ENCODE measurements around the gene MDGA2.
"Not testable (repeated sequence)": the region's sequence is repeated elsewhere in the genome, so short reads cannot be mapped to it uniquely, and the experiment has no call there.

MDGA2 gene

DNA sequence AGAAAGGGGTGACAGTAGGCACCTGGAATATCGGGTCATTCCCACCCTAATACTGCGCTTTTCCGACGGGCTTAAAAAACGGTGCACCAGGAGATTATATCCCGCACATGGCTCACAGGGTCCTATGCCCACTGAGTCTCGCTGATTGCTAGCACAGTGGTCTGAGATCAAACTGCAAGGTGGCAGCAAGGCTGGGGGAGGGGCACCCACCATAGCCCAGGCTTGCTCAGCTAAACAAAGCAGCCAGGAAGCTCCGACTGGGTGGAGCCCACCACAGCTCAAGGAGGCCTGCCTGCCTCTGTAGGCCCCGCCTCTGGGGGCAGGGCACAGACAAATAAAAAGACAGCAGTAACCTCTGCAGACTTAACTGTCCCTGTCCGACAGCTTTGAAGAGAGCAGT is 503.5 kb downstream of the MDGA2 start:
- DNase-seq (ENCODE audit: insufficient read length, low spot score); FAIRE-seq: not testable (repeated sequence)

DNA sequence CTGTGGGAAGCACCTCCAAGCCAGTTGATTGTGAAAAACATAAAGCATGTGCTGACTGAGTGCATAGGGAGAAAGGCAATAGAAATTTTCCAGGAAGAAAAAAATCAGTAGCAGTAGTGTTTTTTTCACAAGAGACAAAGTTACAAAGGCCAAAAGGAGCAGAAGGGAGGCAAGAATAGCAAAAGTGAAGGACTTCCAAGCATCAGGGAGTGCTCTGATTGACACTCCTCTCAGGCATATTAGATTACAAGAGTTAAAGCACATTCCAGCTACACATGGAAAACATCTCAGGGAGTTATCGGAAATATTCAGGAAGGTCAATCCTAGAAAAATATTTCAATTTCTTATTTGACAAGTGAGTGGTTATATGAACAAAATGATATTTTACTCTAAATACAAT is 508.0 kb downstream of the MDGA2 start:
- no peak for FAIRE-seq
- no peak for DNase-seq (ENCODE audit: insufficient read length, low spot score)

- FAIRE-seq (no peak), DNase-seq (ENCODE audit: insufficient read length, low spot score) (no peak)
Observed at GRCh38 chr14:47155395-47155794, 520.0 kb downstream of the MDGA2 start.

DNA sequence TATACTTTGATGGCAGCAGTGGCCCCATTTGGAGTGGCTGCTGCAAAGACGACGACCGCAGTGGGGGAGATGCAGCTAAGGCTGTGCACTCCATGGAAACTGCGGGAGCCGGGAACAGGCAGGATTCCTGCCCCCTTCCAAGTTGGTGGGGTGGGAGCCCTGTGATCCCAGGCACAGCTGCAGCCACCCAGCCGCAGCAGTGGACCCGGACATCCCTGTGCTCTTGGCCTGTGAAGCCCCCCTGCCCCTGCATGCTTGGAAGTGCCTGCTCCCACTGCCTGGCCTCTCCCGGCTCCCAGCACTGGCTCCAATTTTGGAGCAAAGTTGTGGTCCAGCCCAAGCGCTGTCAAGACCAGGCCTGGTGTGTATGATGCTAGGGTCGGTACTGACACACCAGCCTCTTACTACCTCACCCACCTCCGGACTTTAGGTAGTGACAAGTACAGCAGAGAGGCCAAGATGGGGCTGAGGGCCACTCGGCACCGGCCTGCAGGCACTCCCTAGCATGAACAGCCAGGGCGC is 521.1 kb downstream of the MDGA2 start:
- FAIRE-seq = no peak

DNA sequence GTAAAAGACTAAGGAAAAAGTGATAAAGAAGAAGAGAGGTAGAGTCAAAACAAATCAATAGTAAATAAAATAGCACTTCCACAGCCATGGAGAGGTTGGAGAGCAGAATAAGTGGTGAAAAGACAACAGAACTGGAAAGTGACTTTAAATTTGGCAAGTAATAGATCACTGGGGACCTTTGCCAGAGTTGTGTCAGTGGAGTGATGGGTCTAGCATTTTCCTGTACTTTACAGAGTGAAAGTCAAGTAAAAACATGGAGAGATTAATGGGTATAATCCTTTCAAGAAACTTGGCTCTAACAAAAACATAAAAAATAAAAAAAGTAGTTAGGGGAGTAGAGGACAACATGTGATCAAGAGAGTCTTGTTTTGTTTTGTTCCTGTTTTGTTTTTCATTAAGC is 521.7 kb downstream of the MDGA2 start:
- FAIRE-seq (no peak), DNase-seq (ENCODE audit: insufficient read length, low spot score) (no peak)

More for the DNA sequence above, 521.1 kb downstream of the MDGA2 start:
- no peak for DNase-seq (ENCODE audit: insufficient read length, low spot score)

DNA sequence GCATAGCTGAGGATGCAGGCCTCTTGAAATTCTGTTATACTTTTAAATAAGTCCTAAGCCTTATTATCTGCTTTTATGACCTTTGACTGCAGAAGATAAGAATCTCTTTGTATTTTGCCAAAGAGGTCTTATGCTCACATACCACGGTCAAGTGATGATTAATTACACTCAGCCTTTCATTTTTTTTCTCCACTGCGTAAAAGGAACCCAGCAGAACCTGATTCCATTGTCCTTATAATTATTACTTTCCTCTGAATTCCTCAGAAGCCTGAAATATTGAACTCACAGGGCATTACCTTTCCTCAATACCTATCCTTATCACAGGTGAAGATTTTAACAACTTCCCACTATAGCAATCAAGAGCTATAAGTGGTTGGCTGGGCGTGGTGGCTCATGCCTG is 525.1 kb downstream of the MDGA2 start:
- FAIRE-seq = no peak
- no peak for DNase-seq (ENCODE audit: insufficient read length, low spot score)

DNA sequence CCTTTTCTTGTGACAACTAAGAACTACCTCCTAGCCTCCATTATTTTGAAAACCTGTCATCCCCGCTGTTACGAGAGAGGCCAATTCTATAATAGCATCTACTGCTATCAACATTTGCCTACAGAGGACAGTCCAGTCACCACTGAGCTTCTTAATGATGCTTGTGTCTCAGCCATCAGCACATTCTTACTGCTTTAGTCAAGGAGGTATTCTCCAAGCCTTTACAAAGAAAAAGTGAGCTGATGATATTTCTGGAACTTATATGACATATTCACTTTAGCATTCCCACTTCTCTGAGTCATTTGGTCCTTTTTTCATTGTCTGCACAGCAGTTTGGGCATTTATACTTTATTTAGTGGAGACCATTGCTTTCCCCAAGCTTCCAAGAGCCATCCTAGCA is 526.1 kb downstream of the MDGA2 start:
- DNase-seq (ENCODE audit: insufficient read length, low spot score) = peak; percentile 3
- FAIRE-seq = no peak

DNA sequence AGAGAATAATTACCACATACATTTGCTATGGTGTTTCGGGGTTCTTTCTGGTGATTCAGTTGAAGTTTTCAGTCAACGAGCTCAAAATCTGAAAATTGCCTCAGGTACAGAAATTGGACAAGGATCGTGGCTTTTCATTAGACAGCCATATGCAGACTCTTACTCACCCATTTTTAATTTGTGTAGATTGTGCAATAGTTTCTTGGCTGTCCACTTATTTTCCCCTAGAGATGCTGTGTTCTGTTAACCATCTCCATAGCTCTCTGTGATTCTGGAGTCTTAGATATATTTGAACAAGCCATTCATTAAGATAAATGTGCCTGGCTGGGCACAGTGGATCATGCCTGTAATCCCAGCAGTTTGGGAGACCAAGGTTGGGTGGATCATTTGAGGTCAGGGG is 526.7 kb downstream of the MDGA2 start:
- FAIRE-seq = no peak

GRCh38 chr14:47120645-47121044 is 554.8 kb downstream of the MDGA2 start:
- FAIRE-seq (no peak), DNase-seq (ENCODE audit: insufficient read length, low spot score) (no peak)

More for the DNA sequence above, 526.7 kb downstream of the MDGA2 start:
- no peak for DNase-seq (ENCODE audit: insufficient read length, low spot score)

DNA sequence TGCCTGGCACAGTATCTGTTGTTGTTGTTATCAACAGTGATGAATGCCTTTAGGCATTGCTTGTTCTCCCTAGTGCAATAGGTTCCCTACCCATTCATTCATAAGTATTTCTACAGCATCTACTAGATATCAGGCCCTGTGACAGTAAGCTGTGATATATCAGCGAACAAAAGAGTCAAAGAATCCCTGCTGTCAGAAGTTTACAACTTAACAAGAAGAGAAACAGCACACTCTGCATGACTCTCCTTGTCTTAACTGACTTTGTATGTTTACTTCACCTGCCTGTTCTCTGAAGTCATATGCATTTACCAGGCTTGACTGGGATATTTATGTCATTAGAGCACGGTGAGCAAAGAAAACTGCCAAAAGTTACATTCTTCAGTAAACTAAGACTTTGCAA is 571.6 kb downstream of the MDGA2 start:
- DNase-seq (ENCODE audit: insufficient read length, low spot score) (no peak), FAIRE-seq (no peak)

GRCh38 chr14:47102472-47102871 is 572.9 kb downstream of the MDGA2 start:
- FAIRE-seq (no peak), DNase-seq (ENCODE audit: insufficient read length, low spot score) (no peak)

GRCh38 chr14:47085678-47086077 is 589.7 kb downstream of the MDGA2 start:
- DNase-seq (ENCODE audit: insufficient read length, low spot score) (no peak), FAIRE-seq (no peak)

DNA sequence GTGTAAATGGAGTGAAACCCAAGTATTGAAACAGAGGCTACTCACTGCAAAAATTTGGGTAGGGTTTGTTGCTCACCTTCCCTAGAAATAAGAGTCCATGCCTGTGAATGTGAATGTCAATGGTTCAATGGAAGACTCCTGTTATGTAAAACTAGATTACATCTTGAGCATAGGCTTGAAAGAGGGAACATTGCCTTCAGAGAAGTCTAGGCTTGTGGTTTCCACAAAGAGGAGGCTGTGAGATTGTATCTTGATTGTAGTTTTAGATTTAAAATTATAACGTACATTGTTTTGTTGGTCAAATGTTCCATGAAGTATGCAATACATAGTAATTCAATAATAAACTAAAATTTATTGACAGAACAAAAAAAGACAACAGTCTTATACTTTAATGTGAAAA is 610.1 kb downstream of the MDGA2 start:
- no peak for FAIRE-seq
- no peak for DNase-seq (ENCODE audit: insufficient read length, low spot score)

- DNase-seq (ENCODE audit: insufficient read length, low spot score) (no peak), FAIRE-seq (no peak)
Observed at GRCh38 chr14:47060050-47060449, 615.4 kb downstream of the MDGA2 start.

- DNase-seq (ENCODE audit: insufficient read length, low spot score) (no peak), FAIRE-seq (no peak)
Observed at GRCh38 chr14:47057364-47057763, 618.0 kb downstream of the MDGA2 start.

DNA sequence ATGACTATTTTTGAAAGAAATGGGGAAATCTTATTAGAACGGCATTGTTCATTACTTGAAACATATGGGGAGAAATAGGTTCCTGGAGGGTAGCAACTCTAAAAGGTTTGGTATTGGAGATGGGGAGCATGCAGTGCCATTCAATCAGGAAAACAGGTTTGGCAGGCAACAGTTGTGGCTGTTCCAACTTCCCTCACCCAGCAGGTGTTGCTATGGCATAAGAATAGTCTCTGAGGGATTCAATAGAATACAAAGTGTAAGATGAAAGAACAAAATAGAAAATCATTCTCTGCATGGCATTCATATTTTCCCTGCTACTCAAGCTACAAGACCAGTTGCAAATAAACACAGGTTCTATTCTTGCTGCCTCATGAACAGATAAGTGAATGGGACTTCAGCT is 630.6 kb downstream of the MDGA2 start:
- FAIRE-seq = no peak

DNA sequence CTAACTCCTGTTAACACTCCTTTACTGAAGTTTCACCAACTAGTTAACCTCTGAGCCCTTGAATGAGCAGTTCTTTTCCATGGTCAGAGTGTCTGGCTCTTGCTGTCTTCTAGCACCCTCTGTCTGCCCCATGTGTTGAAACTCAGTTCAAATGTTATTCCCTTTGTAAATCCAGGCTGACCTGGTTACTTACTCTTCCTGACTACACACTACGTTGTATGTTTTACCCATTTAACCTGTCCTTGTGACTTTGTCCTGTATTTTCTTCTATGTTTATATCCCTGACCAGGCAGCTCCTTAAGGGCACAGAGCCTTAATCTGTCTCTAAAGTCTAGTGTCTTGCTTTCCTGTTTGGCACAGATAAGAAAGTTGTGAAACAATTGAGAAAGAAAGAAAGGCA is 634.9 kb downstream of the MDGA2 start:
- DNase-seq (ENCODE audit: insufficient read length, low spot score) (peak; percentile 2), FAIRE-seq (no peak)

More for the DNA sequence above, 630.6 kb downstream of the MDGA2 start:
- no peak for DNase-seq (ENCODE audit: insufficient read length, low spot score)

DNA sequence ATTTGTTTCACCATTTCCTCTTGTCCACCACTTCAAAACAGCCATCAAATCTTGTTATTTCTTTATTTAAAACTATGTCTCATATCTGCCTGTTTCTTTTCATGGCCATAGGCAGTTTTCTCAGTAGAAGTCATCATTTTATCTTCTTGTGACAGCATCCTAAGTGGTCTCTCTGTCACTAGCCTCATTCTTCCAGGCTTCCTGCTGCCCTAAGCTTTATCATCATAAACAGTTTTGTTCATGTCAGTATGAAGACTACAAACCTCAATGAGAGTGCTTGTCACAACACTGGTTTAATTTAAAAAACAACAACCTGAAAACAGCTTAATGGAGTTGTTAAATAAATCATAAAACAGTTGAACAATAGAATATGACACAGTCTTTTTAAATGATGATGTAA is 636.1 kb downstream of the MDGA2 start:
- no peak for DNase-seq (ENCODE audit: insufficient read length, low spot score)
- FAIRE-seq = no peak

DNA sequence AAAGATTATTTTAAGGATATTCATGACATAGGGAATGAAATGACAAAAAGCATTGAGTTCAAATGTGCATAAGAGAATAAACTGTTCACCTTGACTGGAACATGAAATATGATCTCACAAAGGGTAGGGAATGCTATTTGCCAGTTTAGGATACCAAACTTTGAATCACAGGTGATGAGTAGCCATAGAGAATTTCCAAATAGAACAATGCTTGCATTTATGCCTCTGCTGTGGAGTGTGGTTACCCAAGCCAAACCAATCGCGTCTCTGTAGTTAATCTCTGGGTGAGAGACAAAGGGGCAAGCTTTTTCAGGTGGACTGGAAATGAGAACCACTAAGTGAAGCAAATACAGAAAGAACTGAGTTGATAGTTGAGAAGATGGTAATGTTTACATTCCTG is 652.7 kb downstream of the MDGA2 start:
- FAIRE-seq = no peak
- no peak for DNase-seq (ENCODE audit: insufficient read length, low spot score)

DNA sequence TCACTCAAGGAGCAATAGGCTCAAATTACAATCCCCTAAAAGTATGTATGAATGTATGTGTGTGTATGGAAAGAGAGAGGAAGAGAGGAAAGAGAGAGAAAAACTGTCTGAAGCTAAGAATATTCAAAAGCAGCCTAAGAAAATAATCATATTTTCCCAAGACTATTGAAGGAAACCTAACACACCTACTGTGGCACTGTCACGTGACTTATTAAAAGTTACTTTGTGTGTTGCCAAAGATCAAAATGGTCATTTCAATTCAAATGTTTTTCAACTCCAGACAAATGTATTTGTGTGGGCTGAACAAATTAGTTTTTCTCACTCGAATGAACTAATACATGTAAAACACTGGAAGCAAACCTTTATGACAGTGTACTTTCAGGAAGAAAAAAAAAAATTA is 654.9 kb downstream of the MDGA2 start:
- DNase-seq (ENCODE audit: insufficient read length, low spot score) (no peak), FAIRE-seq (no peak)

GRCh38 chr14:47012533-47013280 is 662.7 kb downstream of the MDGA2 start:
- FAIRE-seq (no peak), DNase-seq (ENCODE audit: insufficient read length, low spot score) (no peak)

DNA sequence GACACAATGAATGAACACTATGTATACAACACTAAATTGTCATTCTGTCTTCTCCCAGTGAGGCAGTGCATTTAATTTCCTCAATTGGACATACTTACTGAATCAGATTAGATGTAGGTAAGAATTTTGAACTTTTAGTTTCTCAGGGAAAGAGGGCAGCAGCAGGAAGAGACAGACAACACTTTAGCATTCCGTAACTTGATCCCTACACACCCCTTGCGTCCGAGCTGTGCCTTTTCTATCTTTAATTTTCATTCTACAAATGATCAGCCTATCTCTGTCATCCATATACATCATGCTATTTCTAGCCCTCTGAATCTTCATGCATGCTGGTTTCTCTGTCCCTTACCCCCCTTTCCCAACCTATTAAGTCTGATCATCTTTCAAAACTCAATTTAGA is 665.8 kb downstream of the MDGA2 start:
- DNase-seq (ENCODE audit: insufficient read length, low spot score) = no peak

GRCh38 chr14:47008732-47009131 is 666.7 kb downstream of the MDGA2 start:
- FAIRE-seq = no peak
- no peak for DNase-seq (ENCODE audit: insufficient read length, low spot score)

More for the DNA sequence above, 665.8 kb downstream of the MDGA2 start:
- FAIRE-seq = no peak
